IPS-18a (cell line): ENCODE results near the gene ATN1.
"Not testable (repeated sequence)": the region's sequence is repeated elsewhere in the genome, so short reads cannot be mapped to it uniquely, and the experiment has no call there.

ENCODE experiments used
- H3K27ac ChIP-seq: one replicate; pipeline ENCODE4 v1.5.1; 2013; ENCODE audit warnings: low read length
- H3K27me3 ChIP-seq: one replicate; pipeline ENCODE4 v1.6.1; 2013; ENCODE audit warnings: mild to moderate bottlenecking, low read length; ENCODE audit not compliant: control insufficient read depth, insufficient read depth
- H3K36me3 ChIP-seq: one replicate; pipeline ENCODE4 v1.6.1; 2013; ENCODE audit warnings: low read depth, low read length; ENCODE audit not compliant: control insufficient read depth
- H3K4me1 ChIP-seq: one replicate; pipeline ENCODE4 v1.6.1; 2013; ENCODE audit warnings: low read depth, low read length; ENCODE audit not compliant: control insufficient read depth
- H3K4me3 ChIP-seq: one replicate; pipeline ENCODE4 v1.5.1; 2013; ENCODE audit warnings: low read length
- H3K9ac ChIP-seq: one replicate; pipeline ENCODE4 v1.6.1; 2013; ENCODE audit warnings: mild to moderate bottlenecking, low read length, moderate library complexity
- H3K9me3 ChIP-seq: one replicate; pipeline ENCODE4 v1.6.1; 2013; ENCODE audit warnings: low read depth, low read length; ENCODE audit not compliant: control insufficient read depth

The ATN1 gene, protein sequence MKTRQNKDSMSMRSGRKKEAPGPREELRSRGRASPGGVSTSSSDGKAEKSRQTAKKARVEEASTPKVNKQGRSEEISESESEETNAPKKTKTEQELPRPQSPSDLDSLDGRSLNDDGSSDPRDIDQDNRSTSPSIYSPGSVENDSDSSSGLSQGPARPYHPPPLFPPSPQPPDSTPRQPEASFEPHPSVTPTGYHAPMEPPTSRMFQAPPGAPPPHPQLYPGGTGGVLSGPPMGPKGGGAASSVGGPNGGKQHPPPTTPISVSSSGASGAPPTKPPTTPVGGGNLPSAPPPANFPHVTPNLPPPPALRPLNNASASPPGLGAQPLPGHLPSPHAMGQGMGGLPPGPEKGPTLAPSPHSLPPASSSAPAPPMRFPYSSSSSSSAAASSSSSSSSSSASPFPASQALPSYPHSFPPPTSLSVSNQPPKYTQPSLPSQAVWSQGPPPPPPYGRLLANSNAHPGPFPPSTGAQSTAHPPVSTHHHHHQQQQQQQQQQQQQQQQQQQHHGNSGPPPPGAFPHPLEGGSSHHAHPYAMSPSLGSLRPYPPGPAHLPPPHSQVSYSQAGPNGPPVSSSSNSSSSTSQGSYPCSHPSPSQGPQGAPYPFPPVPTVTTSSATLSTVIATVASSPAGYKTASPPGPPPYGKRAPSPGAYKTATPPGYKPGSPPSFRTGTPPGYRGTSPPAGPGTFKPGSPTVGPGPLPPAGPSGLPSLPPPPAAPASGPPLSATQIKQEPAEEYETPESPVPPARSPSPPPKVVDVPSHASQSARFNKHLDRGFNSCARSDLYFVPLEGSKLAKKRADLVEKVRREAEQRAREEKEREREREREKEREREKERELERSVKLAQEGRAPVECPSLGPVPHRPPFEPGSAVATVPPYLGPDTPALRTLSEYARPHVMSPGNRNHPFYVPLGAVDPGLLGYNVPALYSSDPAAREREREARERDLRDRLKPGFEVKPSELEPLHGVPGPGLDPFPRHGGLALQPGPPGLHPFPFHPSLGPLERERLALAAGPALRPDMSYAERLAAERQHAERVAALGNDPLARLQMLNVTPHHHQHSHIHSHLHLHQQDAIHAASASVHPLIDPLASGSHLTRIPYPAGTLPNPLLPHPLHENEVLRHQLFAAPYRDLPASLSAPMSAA (N-terminal part only)

DNA sequence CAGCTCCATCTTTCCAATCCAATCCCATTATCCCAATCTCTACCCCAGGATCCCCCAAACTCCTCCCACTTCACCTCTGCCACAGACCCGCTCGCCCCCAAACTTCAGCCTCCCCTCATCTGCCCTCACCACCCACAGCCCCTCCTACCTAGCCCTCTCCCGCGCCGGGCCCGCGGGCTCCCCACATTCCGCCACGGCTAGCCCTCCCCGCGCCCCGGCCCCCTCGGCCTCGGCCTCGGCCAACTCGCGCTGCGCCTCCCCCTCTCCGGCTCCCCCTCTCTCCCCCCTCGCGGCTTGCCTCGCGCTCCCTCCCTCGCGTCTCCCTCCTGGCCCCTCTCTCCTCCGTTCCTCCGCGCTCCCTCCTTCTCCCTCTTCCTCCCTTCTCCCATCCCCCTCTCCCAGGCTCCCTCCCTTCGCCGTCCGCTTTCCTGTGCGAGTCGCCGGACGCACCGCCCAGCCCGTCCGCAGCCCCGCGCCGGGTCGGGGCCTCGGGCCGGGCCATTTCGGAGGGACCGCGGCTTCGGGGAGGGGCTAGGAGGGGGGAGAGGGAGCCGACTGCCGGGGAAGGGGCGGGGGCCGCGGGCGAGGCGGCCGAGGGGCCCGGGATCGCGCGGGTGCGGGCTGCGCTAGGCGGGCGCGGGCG, at the start of gene ATN1:
TSS of gene ATN1 (plus strand) at position 581 of the 643 bp plus-strand sequence. CDS start 6,043 bp downstream, outside the sequence.
- Histone ChIP-seq H3K4me3 (peak within 1 kb of the TSS; percentile 95), H3K27me3 (no peaks in the 10 kb centered on the region), H3K36me3 (peaks cover 8% of the 10 kb centered on the region), H3K27ac (peak within 1 kb of the TSS; percentile 15), H3K9ac (peak within 1 kb of the TSS; percentile 78), H3K4me1 (peaks cover 41% of the 10 kb centered on the region), H3K9me3 (no peaks in the 10 kb centered on the region)

DNA sequence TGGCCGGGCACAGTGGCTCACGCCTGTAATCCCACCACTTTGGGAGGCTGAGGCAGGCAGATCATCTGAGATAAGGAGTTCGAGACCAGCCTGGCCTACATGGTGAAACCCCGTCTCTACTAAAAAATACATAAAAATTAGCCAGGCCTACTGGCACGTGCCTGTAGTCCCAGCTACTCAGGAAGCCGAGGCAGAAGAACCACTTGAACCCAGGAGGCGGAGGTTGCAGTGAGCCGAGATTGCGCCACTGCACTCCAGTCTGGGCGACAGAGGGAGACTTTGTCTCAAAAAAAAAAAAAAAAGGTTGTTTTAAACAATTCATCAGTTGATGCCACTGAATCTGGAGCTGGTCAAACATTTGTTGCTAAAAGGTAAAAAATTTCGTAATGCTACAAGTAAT, 47.9 kb upstream of the ATN1 start:
- H3K9me3 ChIP-seq, H3K4me3 ChIP-seq, H3K36me3 ChIP-seq, H3K27ac ChIP-seq, H3K27me3 ChIP-seq, H3K9ac ChIP-seq, H3K4me1 ChIP-seq: not testable (repeated sequence)

DNA sequence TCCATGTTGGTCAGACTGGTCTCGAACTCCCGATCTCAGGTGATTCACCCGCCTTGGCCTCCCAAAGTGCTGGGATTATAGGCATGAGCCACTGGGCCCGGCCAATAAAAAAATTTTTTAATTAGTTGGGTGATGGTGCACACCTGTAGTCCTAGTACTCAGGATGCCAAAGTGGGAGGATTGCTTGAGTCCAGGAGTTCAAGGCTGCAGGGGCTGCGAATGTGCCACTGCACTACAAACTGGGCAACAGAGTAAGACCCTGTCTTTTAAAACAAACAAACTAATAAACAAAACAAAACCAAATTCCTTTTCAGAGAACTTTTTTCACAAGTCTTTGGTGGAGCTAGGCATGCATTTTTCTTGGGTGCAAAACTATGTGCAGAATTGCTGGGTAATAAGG, 44.5 kb upstream of the ATN1 start:
- no peaks in the 10 kb centered on the region for H3K9me3 ChIP-seq
- H3K36me3 ChIP-seq, result no peaks in the 10 kb centered on the region
- H3K27me3 ChIP-seq, result no peaks in the 10 kb centered on the region
- no peak overlapping the region for H3K4me3 ChIP-seq
- no peak overlapping the region for H3K27ac ChIP-seq
- H3K9ac ChIP-seq, result no peak overlapping the region
- peaks cover 6% of the 10 kb centered on the region for H3K4me1 ChIP-seq

DNA sequence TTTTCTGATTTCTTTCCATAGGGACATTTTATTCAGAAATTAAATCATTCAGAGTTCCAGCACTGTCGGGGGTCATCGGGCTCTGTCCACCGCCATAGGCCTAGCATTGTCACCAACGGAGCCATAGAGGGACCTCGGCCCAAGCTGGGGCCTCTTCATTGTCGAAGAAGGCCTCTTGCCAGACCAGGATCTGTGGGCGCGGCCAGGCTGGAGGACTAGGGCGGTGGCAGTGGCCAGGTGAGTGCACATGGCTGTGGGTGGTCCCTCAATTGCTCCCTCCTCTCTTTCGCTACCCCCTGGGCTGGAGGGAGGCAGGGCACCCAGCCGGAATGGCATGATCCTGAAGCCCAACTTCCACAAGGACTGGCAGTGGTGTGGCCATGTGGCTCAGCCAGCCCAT, 44.1 kb upstream of the ATN1 start:
- Histone ChIP-seq H3K4me3 (no peak overlapping the region), H3K36me3 (no peaks in the 10 kb centered on the region), H3K9me3 (no peaks in the 10 kb centered on the region), H3K9ac (no peak overlapping the region), H3K4me1 (peaks cover 6% of the 10 kb centered on the region), H3K27me3 (no peaks in the 10 kb centered on the region), H3K27ac (no peak overlapping the region)

DNA sequence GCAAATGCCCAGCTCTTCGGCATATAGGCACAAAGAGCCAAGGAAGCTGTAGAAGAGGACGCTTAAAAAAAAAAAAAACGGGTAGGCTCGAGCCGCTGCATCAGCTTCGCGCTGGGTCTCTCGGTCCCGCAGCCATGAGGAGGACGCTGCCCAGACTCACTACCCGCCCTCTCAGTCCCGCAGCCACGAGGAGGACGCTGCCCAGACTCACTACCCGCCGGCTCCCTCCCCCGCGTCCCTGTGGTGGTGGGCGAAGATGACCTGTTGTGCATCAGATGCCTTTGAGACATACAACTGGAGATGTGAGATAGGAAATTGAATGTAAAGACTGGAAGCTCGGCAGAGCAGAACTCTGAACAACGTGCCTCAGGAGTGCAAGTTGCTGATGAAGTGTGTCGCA, 43.2 kb upstream of the ATN1 start:
- Histone ChIP-seq H3K9ac (no peak overlapping the region), H3K36me3 (no peaks in the 10 kb centered on the region), H3K27me3 (no peaks in the 10 kb centered on the region), H3K4me3 (no peak overlapping the region), H3K9me3 (no peaks in the 10 kb centered on the region), H3K4me1 (peaks cover 6% of the 10 kb centered on the region), H3K27ac (no peak overlapping the region)

DNA sequence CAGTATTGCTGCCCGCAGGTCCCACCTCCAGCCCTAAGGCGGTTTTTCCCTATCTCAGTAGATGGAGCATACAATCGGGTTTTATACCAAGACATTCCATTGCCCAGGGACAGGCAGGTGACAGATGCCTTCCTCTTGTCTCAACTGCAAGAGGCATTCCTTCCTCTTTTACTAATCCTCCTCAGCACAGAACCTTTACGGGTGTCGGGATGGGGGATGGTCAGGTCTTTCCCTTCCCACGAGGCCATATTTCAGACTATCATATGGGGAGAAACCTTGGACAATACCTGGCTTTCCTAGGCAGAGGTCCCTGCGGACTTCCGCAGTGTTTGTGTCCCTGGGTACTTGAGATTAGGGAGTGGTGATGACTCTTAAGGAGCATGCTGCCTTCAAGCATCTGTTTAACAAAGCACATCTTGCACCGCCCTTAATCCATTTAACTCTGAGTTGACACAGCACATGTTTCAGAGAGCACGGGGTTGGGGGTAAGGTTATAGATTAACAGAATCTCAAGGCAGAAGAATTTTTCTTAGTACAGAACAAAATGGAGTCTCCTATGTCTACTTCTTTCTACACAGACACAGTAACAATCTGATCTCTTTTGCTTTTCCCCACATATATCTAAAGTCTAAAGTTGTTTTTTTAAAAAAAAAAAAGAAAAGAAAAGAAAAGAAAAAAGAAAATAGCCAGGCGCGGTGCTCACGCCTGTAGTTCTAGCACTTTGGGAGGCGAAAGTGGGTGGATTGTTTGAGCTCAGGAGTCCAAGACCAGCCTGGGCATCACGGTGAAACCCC, 41.4 kb upstream of the ATN1 start:
- H3K27ac ChIP-seq, H3K9ac ChIP-seq, H3K36me3 ChIP-seq, H3K4me3 ChIP-seq, H3K27me3 ChIP-seq, H3K9me3 ChIP-seq: not testable (repeated sequence)
- peaks cover 12% of the 10 kb centered on the region for H3K4me1 ChIP-seq

DNA sequence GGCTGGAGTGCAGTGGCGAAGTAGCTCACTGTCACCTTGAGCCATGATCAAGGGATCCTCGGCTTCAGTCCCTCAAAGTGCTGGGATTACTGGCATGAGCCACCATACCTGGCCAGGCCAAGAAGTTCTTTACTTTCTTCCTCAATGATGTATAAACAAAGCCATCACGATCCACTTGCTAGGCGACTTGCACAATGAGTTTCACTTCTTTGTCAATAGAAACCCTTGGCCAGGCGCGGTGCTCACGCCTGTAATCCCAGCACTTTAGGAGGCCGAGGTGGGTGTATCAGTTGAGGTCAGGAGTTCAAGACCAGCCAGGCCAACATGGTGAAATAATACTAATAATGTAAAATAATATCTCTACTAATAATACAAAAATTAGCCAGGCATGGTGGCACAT, 40.3 kb upstream of the ATN1 start:
- Histone ChIP-seq H3K27ac (no peak overlapping the region), H3K9ac (no peak overlapping the region), H3K4me3 (no peak overlapping the region), H3K36me3 (no peaks in the 10 kb centered on the region), H3K9me3 (no peaks in the 10 kb centered on the region), H3K27me3 (no peaks in the 10 kb centered on the region), H3K4me1 (peaks cover 12% of the 10 kb centered on the region)

DNA sequence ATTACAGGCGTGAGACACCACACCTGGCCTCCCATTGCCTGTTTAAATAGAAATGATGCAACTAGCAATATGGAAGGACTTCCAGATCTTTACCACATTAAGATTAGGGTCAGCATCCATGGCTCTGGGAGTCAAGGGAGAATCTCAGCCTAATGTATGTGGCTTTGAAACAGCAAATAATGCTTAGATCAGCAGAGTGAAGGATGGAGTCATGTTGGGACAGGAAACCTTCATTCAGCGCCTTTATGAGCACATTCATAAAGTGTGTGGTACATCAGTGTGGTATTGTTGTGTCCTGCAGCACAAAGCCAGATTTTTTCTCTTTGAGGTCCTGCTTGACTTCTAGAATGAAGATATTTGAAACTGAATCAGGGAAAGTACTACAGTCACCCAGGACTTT, 39.4 kb upstream of the ATN1 start:
- H3K36me3 ChIP-seq, result no peaks in the 10 kb centered on the region
- no peak overlapping the region for H3K27ac ChIP-seq
- H3K9me3 ChIP-seq, result no peaks in the 10 kb centered on the region
- peaks cover 12% of the 10 kb centered on the region for H3K4me1 ChIP-seq
- H3K4me3 ChIP-seq, result no peak overlapping the region
- no peak overlapping the region for H3K9ac ChIP-seq
- H3K27me3 ChIP-seq, result no peaks in the 10 kb centered on the region

DNA sequence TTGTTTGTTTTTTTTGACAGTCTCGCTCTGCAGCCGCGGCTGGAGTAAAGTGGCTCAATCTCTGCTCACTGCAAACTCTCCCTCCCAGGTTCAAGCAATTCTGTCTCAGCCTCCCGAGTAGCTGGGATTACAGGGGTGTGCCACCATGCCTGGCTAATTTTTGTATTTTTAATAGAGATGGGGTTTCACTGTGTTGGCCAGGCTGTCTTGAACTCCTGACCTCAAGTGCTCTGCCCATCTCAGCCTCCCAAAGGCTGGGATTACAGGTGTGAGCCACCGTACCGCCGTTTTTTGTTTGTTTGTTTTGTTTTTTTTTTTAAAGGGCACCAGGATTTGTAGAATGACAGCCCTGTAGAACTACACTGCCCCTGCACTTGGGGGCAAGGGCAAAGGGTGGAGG, 39.0 kb upstream of the ATN1 start:
- H3K9me3 ChIP-seq, H3K9ac ChIP-seq, H3K36me3 ChIP-seq, H3K27me3 ChIP-seq, H3K27ac ChIP-seq, H3K4me3 ChIP-seq: not testable (repeated sequence)
- H3K4me1 ChIP-seq, result peaks cover 12% of the 10 kb centered on the region

DNA sequence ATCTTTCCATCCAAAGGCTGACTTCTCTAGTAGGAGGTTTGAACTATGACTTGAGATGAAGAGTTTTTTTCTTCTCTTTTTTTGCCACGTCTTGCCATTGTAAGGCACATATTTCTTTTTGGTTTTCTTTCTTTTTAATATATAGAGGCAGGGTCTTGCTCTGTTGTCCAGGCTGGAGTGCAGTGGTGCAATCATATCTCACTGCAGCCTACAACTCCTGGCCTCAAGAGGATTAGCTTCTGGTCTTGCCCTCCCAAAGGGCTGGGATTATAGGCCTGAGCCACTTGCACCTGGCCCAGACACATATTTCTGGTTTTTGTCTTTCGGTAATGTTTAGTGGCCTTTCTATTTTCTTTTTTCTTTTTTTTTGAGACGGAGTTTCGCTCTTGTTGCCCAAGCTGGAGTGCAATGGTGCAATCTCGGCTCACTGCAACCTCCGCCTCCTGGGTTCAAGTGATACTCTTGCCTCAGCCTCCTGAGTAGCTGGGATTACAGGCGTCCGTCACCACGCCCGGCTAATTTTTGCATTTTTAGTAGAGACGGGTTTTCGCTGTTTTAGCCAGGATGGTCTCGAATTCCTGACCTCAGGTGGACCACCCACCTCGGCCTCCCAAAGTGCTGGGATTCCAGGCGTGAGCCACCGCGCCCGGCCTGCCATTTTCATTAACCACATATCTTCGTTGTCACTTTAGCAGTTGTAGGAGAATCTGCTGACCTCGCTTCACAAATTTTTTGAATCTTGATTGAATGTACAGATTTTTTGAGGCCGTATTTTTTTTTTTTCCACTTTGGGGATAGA, 37.8 kb upstream of the ATN1 start:
- peak overlapping the region; percentile 100 for H3K27ac ChIP-seq
- peaks cover 12% of the 10 kb centered on the region for H3K4me1 ChIP-seq
- peak overlapping the region; percentile 62 for H3K4me3 ChIP-seq
- H3K27me3 ChIP-seq, H3K36me3 ChIP-seq, H3K9me3 ChIP-seq: not testable (repeated sequence)
- peak overlapping the region; percentile 91 for H3K9ac ChIP-seq
